8988T (cell line): Measurements from ENCODE around the gene USP3.

ENCODE experiments used
- DNase-seq: peaks from one replicate; pipeline ENCODE4 v3.0.0; 2011

USP3 gene

DNA sequence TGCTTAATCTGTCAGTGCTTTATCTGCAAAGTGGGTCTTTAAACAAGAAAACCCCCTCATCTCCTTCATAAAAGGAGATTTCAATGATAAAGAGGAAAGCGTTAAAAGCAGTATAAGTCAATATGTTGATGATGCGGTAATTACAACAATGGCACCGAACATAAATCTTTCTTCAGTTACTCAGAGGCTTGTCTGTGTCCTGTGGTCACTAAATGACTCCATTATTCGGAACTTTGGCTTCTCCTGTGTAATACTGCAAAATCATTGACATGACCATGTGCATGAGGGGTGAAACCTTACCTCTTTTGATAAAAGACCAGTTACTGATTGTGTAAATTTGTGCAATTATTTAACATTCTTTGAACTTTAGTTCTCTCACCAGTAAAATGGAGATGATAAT lies 4.8 kb upstream of the USP3 start:
- DNase-seq: no peak

DNA sequence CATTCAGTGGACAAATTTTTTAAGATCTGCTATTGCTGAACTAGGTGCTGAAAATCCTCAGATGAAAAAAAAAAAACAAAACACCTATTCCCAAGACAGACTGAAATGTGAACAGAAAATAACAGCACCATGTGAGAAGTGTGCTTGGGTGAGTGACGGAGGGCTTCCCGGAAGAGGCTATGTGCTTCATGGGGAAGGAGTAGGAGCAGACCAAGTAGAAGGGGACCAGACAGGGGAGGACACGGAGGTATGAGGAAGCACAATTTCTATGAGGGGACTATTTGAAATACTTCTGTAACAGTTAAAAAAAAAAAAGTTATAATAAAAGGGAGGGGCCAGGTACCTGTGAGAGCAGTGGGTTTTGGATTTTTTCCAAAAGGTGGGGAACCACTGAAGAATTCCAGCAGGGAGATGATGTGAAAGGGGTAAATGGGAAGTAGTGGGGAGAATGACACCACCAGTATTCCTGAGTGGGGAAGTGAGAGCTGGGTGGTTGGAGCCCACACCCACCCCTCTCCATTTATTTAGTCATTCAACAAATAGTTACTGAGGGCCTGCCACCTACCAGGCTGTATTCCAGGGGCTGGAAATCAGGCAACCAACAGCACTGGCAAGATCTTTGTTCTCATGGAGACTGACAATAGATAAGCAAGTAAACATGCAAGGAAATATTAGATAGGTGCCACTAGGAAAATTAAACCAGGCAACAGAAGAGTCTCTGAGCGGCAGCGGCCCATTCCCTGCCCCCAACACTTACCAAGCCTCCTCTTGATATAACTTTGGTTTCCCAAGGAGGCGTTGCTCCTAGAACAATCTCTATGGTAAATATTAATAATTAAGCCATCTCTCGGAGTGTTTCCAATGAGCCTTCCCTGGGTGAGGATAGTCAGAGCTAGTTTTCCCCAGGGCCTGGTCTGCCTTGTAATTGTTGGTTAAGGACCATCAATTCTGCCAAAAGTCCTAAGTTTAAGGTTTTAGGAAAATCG lies 3.8 kb upstream of the USP3 start:
- DNase-seq: no peak

DNA sequence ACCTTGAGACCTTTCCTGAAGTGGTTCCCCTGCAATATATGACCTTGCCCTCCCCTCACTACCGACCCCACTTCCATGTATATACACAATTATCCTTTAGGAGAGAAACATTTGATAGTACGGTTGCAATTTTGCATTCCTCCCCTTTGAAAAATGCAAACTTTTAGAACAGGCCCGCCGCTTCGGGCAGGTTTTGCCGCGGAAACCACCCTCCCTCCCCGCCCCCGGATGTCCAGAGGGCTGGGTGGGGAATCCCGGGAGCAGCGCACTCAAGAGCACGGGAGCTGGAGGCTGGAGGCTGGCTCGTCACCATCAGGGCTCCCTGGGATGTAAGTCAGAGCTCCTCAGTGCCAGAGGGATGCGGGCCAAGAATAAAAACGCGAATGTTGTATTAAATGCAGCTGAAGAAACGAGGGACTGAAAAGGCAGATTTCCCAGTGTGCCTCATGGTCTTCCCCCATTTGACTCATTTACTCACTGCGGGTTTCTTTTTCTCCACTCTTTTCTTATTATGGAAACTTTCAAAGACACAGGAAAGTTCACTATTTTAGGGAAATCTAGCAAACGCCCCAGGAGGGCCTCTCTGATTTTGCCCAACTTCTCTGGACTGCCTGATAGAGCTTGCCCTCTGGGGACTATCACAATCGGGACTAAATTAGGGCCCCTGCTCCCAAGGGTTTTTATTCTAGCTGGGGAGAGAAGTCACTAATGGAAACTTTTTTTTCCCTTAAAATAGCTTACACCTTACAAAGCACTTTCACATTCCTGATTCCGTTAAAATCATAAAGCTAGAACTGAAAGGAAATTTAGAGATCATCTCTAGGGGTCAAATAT lies 2.9 kb upstream of the USP3 start:
- DNase-seq: peak; percentile 44

DNA sequence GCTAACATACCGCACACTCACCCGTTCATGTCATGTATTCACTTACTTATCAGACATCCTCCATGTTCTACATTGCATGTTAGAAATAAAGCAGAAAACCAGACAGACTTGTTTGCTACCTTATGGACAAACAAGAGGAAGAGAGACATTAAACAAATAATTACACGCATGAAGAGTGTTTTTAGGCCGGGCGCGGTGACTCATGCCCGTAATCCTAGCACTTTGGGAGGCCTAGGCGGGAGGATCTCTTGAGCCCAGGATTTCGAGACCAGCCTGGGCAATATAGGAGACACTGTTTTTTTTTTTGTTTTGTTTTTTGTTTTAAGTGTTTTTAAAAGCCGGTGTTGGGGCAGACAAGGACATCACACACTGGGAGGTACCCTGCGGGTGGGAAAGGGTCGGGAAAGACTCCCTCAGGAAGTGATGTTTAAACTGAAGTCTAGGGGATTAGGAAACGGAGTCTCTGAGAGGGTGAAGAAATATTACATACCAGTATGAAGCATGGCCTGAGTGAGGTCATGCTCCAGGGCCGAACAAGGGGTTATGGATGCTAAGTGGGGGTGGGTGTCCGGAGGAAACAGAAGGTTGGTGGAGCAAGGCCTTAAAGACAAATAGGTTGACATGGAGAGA lies 2.1 kb upstream of the USP3 start:
- DNase-seq: no peak

DNA sequence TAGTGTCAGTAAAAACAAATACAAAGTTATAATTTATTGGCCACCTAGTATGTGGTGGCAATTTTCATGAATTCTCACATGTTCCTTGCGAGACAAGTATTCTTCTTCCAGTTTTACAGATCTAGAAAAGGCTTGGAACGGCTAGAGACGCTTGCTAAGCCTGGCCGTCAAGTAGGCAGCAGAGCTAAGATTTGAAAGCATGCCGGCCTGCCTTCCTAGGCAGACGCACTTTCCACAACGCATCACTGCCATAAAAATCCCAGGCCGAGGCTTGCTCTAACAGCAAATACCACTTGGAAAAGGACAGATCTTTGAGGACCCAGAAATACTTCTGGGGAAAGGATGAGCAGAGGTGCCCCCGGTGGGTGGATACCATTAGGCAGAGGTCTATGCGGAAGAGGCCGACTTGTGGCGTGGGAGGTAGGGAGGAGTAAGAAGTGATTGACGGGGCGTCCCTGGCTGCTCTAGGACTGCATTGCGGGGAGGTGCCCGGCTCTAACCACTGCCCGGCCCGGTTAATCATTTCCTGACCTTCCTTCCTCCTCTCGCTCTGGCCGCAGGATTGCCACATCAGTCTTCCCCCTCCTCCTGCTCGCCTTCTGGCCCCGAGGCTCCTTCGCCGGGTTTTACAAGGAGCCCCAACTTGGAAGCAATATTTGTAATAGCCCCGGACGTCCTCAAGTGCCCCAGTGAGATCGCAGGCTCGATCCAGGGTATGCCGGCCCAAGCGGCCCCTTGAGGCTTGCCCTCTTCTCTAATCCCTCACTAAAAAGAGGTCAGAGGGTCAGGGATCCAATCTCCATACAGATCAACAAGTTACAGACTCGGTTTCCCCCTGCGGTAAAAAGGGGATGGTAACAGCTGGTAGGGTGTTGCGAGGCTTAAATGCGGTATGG lies 1.3 kb upstream of the USP3 start:
- no peak for DNase-seq

DNA sequence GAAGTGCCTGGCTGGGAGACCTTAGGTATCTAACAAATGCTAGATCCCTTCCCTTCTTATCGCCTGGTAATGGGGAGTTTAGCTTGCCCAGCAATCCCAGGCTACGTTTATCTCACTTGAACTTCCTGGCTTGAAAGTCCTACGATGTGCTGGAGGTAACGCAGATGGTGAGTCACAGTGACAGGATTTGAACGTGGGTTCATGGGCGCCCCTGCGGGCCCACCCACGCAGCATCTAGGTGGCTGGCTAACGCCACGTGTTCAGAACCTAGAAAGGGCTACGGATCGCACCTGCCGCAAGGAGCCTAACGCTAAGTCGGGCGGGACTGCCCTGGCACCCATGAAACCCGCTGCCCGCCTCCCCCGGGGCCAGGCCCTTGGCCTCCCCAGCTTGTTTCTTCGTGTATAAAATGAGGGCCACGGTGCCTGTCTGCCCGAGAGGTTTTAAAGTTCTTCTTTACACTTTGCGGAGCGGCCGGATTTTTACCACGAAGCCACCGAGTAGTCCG lies 600 bp upstream of the USP3 start:
- DNase-seq: no peak

DNA sequence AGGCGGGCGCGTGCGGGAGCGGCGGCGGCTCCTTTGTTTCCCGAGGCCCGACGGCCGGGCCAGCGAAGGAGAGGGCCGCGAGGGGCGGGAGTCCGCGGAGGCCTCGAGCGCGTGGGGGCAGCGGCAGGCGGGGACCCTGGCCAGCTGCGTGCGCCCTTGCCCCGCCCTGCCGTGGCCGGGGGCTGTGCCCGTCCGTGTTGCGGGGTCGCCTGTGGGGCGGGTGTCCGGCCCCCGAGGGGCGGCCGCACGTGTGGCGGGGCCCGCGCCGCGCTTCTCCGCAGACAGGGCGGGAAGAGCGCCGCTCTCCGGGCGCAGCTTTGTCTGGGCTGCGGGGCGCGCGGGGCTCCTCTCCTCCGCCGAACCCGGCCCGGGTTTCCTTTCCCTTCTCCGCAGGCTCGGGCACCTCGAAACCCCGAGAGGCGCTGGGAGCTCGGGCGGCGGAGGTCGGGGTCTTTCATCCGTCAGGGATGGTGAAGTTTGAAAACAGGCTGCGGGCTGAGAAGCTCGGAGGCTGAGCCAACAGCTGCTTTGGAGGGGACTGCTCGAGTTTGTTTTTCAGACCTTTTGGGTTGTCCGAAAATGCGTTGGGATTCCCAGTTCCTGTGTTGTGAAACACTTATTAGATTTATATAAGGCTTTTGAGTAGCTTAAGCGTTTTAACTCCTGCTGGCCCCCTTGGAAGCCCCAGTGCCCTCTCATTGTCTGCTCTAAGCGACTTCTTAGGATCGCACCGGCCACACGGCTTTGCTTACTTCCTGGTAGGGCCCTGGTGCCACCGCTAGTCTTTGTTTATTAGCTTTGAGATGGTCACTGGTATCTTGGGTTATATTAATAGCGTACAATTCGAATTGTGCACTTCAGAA lies 817 bp downstream of the USP3 start:
- DNase-seq: no peak

DNA sequence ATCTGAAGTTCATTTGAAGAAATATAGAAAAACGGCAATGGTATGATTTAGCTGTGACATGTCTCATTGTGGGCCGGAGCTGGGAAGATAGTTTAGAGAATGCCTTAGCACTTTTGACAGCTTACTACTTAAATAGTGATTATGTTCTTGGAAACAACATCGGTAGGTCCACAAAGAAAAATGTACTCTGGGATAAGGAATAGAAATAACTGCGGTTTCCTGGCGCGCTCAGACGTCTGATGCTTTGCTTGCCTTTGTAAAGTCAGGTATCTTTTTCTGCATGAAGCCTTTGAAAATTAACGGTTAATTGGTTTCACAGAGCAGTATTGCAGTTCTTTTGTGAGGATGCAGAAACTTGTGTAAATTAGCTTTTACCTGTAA lies 1.4 kb downstream of the USP3 start:
- DNase-seq: no peak

DNA sequence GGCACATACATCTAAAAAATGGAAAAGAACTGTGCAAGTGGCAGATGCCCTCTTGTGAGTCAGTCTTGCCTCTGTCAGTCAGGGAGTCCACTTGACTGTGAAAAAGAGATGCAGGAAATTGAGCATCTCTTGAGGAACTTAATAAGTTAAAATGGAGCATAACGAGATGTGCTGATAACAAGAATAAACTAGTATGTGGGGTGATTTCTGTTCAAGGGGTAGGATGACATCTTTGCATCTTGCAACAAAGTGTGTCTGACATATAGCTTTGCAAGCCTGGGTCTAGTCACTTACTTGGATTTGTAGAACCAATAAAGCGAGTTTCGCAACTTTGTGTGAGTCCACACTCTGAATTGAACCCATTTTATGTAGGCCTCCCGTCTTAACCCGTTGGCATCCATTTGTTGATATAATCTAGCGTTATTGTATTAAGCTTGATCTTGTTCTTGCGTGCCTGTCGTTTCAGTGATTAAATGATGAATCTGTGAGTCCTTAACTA lies 2.2 kb downstream of the USP3 start:
- DNase-seq: no peak

DNA sequence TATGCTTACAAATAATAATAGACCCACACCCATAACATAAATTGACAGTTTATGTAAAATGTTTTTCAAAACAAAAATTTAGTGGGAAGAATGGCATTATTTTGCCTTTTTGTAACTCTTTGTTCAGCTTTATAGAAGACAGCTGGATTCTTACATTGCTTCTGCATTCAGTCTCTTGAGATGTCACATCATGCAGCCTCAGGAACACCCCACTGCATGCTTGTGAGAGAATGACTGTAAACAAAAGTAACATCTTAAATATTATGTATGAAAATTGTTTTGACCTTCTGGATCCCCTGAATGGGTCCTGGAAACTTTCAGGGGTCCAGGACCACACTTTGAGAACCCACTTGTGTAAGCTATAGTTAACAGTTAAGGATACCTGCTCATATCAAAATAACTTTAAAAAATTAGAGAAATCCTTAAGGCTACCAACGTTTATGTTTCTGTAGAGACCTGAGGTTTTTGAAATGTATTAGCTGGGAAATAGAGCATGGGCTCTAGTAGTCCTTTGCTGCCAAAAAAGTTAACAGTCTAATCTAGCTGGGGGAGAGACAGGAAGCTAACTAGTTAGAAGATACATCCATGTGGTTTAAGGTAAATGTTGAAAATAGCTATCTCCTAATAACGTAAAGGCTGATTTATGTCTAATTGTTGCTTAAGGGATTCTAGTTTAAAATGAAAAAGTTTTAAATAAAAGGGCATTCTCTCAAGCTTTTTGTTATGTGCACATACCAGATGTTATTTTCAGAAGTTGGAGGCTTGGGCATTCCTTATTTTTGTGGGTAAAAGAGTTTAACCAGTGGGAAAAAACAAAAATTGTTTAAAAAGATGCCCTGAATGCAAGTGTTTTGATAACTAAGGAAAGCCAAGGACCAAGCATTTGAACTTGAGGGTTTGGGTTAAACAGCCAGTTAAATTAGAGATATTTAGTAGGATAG lies 3.8 kb downstream of the USP3 start:
- no peak for DNase-seq

DNA sequence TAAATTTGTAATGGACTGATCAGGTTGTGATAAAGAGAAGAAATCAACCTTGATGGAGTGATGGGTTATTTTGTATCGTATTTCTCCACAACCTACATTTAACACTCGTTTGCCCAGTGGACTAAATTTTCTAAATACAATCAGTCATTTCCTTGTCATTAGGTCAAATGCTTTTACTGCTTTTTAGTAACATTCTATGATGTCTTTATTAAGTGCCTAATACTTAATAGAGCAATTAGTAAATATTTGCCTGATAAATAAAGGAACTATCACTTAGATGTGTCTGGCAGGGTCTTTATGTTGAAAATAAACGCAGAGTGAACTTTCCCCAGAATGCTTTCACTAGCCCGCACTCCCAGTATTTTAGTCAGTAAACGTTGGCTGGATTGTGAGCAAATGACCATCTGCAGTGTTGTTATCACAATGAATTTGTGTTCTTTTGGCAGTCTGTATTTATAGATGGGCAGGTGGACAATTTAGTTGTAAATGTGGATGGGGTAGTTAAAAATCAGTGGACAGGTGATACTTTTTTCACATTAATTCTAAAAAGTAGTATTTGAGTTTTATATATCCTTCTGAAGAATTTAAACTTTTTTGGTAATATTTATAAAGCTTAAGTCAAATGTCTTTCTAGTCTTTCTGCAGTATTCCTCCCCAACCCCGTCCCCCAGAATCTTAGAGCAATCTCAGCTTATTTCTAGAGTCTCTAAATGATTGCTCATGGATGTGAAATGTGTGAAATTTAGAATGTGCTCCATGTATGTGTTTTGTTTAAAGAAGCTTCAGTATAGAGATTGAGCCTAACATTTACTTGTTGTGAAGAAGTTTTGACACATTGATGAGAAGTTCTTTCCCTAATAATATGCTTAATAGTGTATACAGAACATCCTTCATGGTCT lies 4.9 kb downstream of the USP3 start:
- DNase-seq: no peak

DNA sequence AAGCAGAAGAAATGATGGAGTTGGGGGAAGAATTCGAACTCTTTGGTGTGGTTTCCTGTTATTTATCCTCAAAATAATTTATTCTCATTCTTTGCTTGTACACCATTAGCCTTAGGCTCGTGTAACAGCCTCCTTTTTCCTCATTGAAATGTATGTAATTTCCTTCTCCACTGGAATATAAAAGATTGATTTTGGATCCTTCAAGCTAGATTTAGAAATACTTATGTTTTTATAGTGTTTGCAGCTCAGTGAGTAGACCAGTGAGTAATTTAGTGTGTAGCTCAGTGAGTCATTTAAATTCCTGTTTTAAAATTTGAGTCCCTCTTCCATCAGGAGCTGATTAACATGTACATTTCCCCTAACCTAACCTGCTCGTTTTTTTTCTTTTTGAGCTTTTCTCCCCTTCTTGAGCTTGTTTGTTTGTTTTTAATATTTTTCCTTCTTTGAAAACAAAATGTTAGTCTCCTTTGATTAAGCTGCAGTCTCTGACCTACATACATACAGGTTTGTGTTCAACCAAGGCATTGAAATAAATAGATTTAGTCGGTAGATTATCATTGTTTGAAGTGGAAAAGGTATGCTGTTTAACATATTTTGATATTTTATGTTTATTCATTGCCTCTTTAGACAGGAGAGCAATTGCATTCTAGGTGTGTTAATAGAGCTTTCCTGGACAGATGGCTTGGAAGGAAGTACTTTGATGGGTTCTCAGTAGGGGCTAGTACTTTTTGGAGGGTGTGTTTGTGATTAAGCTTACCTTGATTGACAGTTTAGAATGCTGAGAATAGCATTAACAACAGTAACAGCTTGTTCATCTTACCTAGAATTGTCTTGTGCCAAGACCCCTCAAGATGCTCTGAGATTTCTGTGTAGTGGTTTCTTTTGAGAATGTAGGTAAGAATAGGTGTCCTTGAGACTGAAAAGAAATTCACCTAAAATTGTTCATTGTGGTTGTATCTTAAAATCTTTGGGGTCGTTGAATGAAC lies 5.9 kb downstream of the USP3 start:
- DNase-seq: no peak

DNA sequence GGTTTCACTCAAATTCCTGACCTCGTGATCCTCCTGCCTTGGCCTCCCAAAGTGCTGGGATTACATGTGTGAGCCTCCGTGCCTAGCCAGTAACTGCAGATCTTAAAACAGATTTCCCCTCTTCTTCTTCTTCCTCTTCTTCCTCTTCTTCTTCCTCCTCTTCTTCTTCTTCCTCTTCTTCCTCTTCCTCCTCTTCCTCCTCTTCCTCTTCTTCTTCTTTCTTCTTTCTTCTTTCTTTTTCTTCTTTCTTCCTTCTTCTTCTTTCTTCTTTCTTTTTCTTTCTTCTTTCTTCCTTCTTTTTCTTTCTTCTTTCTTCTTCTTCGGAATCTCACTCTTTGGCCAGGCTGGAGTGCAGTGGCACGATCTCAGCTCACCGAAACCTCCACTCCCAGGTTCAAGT lies 7.8 kb downstream of the USP3 start:
- no peak for DNase-seq

DNA sequence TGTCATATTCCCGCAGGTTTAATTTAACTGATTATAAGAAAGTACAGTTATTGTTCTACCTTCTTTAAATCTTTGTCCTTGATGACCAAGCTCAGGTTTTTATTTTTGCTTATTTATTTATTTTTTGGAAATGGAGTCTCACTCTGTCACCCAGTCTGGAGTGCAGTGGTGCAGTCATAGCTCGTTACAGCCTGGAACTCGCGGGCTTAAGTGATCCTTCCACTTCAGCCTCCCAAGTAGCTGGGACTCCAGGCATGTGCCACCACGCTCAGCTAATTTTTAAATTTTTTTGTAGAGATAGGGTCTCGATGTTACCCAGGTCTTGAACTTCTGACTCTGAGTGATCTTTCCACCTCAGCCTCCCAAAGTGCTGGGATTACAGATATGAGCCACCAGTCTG lies 8.9 kb downstream of the USP3 start:
- no peak for DNase-seq

DNA sequence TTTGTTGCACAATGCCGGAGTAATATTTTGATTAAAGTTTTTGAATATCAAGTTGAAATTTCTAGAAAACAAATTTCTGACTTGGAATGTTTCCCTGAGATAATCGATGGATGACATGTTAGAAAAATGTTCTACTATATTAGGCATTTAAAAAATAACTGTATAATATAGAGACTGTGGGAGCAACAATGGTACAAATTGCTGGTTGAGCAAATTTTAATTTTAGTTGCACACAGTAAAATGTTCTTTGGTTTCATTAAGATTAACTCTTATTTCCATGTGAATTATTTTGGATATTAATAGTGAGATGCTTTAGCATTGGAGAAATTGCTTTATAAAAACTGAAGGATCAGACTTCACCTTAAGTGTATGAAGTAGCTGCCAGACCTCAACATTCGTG lies 9.3 kb downstream of the USP3 start:
- no peak for DNase-seq

DNA sequence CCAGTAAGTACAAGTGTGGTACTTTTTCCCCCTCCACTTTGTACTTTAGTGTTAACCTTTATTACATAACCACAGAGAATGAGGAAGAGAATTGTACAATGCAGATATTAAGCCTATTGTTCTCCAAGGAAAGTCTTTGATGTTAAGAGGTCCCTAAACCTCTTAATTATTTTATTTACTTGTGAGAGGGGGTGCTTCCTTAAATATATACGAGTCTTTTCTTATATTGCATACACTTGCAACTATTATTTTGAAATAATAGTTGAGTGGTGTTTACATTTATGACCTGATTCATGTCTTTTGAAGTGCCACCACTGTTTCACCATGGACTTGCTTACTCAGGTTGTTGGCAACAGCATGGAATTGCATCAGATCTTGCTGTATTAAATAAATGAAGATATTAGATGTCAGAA lies 10.1 kb downstream of the USP3 start:
- no peak for DNase-seq

DNA sequence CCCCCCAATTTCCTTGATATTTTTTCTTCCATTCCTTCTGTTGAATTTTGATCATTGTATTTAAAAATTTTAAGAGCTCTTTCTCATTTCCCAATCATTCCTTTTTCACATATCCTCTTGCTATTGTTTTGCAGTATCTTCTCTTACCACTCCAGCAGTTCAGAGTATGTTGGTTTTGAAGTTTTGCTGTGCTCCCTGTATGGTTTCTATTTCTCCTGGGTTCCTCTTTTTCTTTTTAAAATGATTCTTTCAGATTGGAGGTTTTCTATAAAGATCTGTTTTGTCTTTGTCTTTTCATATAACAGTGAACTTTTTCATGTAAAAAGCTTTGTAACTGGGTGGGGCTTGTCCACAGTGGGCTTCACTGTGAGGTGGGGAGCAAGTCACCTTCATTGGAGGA lies 12.8 kb downstream of the USP3 start:
- DNase-seq: no peak

DNA sequence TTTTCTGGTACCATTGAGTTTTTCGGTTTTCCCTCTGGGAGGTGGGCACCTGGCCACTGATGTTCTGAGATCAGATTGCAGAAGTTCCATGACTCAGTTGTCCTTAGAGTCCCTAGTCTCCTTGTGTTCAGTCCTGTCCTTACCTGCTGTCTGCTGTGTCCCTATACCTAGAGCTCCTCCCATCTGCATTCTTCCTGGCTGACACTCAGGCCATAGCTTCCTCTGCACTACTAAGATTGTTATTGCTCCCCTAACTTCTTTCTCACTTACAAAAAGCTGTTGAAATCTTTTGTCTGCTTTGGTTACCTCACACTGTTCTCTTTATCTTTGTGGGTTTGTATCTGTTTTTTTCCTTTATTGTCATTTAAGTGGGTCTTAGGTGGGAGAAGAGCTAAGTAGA lies 13.2 kb downstream of the USP3 start:
- no peak for DNase-seq
